ENCODE measurements around the gene IRF2BP1.

DNA sequence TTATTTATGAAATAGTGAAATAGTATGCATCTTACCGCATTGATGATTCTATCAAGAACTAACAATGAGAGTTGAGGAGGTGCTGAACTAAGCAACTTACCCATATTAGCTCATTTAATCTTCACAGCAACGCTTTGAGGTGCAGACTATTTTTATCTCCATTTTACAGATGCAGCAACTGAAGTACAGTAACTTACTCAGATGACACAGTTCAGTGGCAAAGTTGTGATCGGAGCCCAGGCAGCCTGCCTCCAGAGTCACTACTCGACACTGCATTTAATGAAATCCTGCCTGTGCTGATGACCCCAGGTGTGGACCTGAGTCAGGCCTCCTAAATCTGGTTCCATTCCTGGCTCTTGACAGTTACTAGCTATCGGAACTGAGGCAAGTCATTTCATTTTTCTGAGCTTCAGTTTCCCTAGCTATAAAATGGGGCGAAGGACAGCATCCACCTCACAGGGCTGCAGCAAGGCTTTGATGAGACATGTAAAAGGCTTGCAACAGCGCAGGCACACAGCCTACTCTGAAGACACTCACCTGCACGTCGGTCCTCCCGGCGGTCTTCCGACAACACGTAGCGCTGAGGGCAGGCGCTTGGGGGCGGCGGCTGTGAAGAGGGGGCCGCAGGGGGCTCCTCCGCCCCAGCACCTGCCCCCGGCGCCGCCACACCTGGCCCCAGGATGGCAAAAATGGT lies 14.9 kb upstream of the IRF2BP1 start:
- no peak for TF ChIP-seq EZH2 (IDR thresholded peaks at IDR 0.05; ENCODE audit: low read length, missing control alignments)
- TF ChIP-seq, protein P1, sequence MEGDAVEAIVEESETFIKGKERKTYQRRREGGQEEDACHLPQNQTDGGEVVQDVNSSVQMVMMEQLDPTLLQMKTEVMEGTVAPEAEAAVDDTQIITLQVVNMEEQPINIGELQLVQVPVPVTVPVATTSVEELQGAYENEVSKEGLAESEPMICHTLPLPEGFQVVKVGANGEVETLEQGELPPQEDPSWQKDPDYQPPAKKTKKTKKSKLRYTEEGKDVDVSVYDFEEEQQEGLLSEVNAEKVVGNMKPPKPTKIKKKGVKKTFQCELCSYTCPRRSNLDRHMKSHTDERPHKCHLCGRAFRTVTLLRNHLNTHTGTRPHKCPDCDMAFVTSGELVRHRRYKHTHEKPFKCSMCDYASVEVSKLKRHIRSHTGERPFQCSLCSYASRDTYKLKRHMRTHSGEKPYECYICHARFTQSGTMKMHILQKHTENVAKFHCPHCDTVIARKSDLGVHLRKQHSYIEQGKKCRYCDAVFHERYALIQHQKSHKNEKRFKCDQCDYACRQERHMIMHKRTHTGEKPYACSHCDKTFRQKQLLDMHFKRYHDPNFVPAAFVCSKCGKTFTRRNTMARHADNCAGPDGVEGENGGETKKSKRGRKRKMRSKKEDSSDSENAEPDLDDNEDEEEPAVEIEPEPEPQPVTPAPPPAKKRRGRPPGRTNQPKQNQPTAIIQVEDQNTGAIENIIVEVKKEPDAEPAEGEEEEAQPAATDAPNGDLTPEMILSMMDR (conservative IDR thresholded peaks at IDR 0.05 in 1 of 2, IDR thresholded peaks at IDR 0.05 in 1 of 2; ENCODE audit: low read depth in 1 of 2, low read length in 2 of 2): no peak

All from fibroblast of lung (primary cell).